ENCODE results near the gene NRCAM. TPM values are rescaled to one million over a fixed set of nuclear protein-coding genes. Genes with fewer than 3 reads are reported as not detected.

NRCAM gene
- total and polyA plus RNA-seq, 2 of the 8 experiments (the other 6 are each of a cell fraction or from before 2014, with no cell fraction given): 2.7 to 3.8 TPM

DNA sequence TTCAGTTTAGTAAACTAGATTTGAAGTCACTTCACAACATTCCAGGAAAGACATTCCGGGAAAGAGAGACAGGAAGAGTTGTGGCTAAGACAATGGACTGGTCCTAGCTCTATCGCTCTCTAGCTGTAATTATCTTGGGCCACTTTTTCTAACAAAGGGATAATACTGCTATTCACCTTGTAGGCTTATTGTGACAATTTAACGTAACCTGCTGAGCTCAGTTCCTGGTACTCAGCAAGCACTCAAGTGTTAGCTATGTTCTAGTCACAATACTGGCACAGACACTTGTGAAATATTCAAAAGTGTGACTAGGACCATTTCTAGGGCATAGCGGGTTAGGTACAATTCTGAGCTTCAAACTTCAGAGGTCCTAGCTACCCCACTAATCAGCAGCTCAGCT is 12.0 kb upstream of the NRCAM start:
- Histone ChIP-seq H3K23ac (ENCODE audit: insufficient read length) (no peak overlapping the region), H2BK20ac (ENCODE audit: low read length) (no peak overlapping the region), H3K4me3 (ENCODE audit: extremely low read depth in 1 of 4, insufficient read depth in 2 of 4, low read depth in 3 of 4, low read length in 4 of 4) (no peak overlapping the region), H3K9me3 (ENCODE audit: insufficient read depth in 2 of 2, low read depth in 1 of 2, low read length in 1 of 2) (no peaks in the 10 kb centered on the region), H3K23me2 (ENCODE audit: low read depth, low read length) (no peaks in the 10 kb centered on the region), H2AK5ac (ENCODE audit: low read depth, low read length) (no peak overlapping the region), H2AFZ (ENCODE audit: low read length) (no peak overlapping the region), H4K91ac (replicated peaks; ENCODE audit: insufficient read length, low read length) (no peak overlapping the region), H3K79me1 (ENCODE audit: low read depth, low read length) (no peaks in the 10 kb centered on the region), H4K8ac (ENCODE audit: extremely low read depth, insufficient read depth, low read length) (no peak overlapping the region), H3K9ac (replicated peaks in 1 of 4; ENCODE audit: extremely low read depth in 1 of 4, low read depth in 3 of 4, low read length in 3 of 4) (no peak overlapping the region), H3K56ac (replicated peaks; ENCODE audit: insufficient read length, low read depth, low read length) (no peak overlapping the region), H3K14ac (ENCODE audit: insufficient read length) (no peak overlapping the region), H2BK5ac (ENCODE audit: low read depth, low read length) (no peak overlapping the region), H3K27me3 (replicated peaks in 1 of 4; ENCODE audit: control insufficient read depth in 3 of 4, extremely low read depth in 1 of 4, insufficient read depth in 3 of 4, low read length in 3 of 4) (no peaks in the 10 kb centered on the region), H2BK12ac (ENCODE audit: low read depth, low read length) (no peak overlapping the region), H2BK120ac (replicated peaks; ENCODE audit: low read depth, low read length) (no peak overlapping the region), H2BK15ac (ENCODE audit: low read length) (no peak overlapping the region), H3K79me2 (ENCODE audit: control insufficient read depth in 1 of 2, insufficient read depth in 2 of 2, low read length in 2 of 2) (no peaks in the 10 kb centered on the region), H3K18ac (ENCODE audit: extremely low read depth, low read length) (no peak overlapping the region), H3K4me1 (replicated peaks in 1 of 4; ENCODE audit: control insufficient read depth in 3 of 4, insufficient read depth in 4 of 4, low read length in 3 of 4) (peaks cover 0 to 5% (median 2%) of the 10 kb centered on the region in 4 experiments; a peak in 2 of 7 replicates), H3K4ac (replicated peaks; ENCODE audit: insufficient read length, low read depth, low read length) (no peak overlapping the region), H3K27ac (ENCODE audit: low read depth, low read length) (0 out of 2 replicates have a peak overlapping the region, but pooled peaks have one; percentile 7), H4K20me1 (replicated peaks in 1 of 2; ENCODE audit: control insufficient read depth in 1 of 2, insufficient read depth in 2 of 2, low read length in 2 of 2) (no peaks in the 10 kb centered on the region), H3K36me3 (ENCODE audit: control insufficient read depth in 2 of 4, insufficient read depth in 4 of 4, low read length in 3 of 4) (no peaks in the 10 kb centered on the region), H4K5ac (ENCODE audit: insufficient read length, low read depth, low read length) (no peak overlapping the region), H3K4me2 (ENCODE audit: insufficient read depth in 1 of 2, low read depth in 2 of 2, low read length in 2 of 2) (no peak overlapping the region)
- no peak for DNase-seq (ENCODE audit: low read depth in 1 of 2, low spot score in 2 of 2)
- POLR2A ChIA-PET (ENCODE audit: partially characterized antibody): no interaction called here
- CTCF ChIA-PET (ENCODE audit: partially characterized antibody): interaction anchor here (0.6 to 6.3 kb wide), 8 partner anchors 9 to 322 kb away, joined by 3 to 42 read pairs (median 4); no protein-coding TSS in a partner anchor
- FAIRE-seq: peak; percentile 45
- WGBS, 2 experiments (ENCODE audit: extremely low coverage in 1 of 2, insufficient coverage in 1 of 2, insufficient read length in 1 of 2, insufficient replicate concordance in 2 of 2, low coverage in 1 of 2, low lambda C conversion rate in 2 of 2, missing lambda C conversion rate in 1 of 2): 69% methylated on average over 4 of the region's 4 CpGs; no CpG with 5 or more reads in 1 of the 2 experiments
- no peak for TF ChIP-seq FOSL1 (IDR thresholded peaks at IDR 0.05; ENCODE audit: insufficient read depth, low read depth, low read length)
- TF ChIP-seq EZH2 (IDR thresholded peaks at IDR 0.05; ENCODE audit: low read depth, low read length, severe bottlenecking): no peak
- TF ChIP-seq EGR1 (IDR thresholded peaks at IDR 0.05; ENCODE audit: borderline replicate concordance, low read depth, low read length): no peak

Measured in H1 (cell line).